HG02623 (cell line): Measurements from ENCODE around the gene LCE1A.

ENCODE experiments used
- ATAC-seq: cut with Tn5 transposase; IDR thresholded peaks from one replicate; pipeline ENCODE4 v1.9.1; 2021; ENCODE audit warnings: moderate library complexity; ENCODE audit not compliant: unreplicated experiment

Gene LCE1A

GRCh38 chr1:152869808-152870419 is 42.6 kb downstream of the LCE1A start:
- no peak for ATAC-seq

GRCh38 chr1:152870831-152871730 is 43.8 kb downstream of the LCE1A start:
- no peak for ATAC-seq

- no peak for ATAC-seq
Observed at GRCh38 chr1:152871731-152872126, 44.5 kb downstream of the LCE1A start.

- ATAC-seq: no peak
Observed at GRCh38 chr1:152873495-152873894, 46.2 kb downstream of the LCE1A start.

- ATAC-seq: no peak
Observed at GRCh38 chr1:152876827-152877226, 49.6 kb downstream of the LCE1A start.
